ENCODE data around the gene RNF5.

- no peak for TF ChIP-seq POLR2A (IDR thresholded peaks at IDR 0.05; ENCODE audit: extremely low read depth, insufficient read length)
- no peak for TF ChIP-seq CTCF (IDR thresholded peaks at IDR 0.05; ENCODE audit: low read depth, low read length)
- TF ChIP-seq MYC (IDR thresholded peaks at IDR 0.05; ENCODE audit: low read depth, low read length): no peak
These were observed 40.8 kb upstream of the RNF5 start for GRCh38 chr6:32137454-32137853.
